ENCODE data around the gene ATP10A. TPM values are rescaled to one million over a fixed set of nuclear protein-coding genes. Genes with fewer than 3 reads are reported as not detected.

The ATP10A gene
- total RNA-seq, 1 experiment from 2014 or later, result 3.0 TPM

- Mint-ChIP-seq H3K27ac (ENCODE audit: unreplicated experiment) (no peak overlapping the region), H3K9me3 (ENCODE audit: low read depth, unreplicated experiment) (no peaks in the 10 kb centered on the region), H3K4me1 (ENCODE audit: low read depth, unreplicated experiment) (no peaks in the 10 kb centered on the region), H3K27me3 (ENCODE audit: unreplicated experiment) (no peaks in the 10 kb centered on the region), H3K36me3 (ENCODE audit: insufficient read depth, unreplicated experiment) (no peaks in the 10 kb centered on the region), H3K4me3 (ENCODE audit: low read depth, unreplicated experiment) (no peak overlapping the region)
- intact Hi-C loops (cut with micrococcal nuclease; ENCODE audit: unreplicated experiment), result no loop called here
- no peak for DNase-seq
- no TSS peak for BruUV-seq (replicated peaks)
- CTCF ChIA-PET, result no interaction called here
- TF ChIP-seq, protein P1, sequence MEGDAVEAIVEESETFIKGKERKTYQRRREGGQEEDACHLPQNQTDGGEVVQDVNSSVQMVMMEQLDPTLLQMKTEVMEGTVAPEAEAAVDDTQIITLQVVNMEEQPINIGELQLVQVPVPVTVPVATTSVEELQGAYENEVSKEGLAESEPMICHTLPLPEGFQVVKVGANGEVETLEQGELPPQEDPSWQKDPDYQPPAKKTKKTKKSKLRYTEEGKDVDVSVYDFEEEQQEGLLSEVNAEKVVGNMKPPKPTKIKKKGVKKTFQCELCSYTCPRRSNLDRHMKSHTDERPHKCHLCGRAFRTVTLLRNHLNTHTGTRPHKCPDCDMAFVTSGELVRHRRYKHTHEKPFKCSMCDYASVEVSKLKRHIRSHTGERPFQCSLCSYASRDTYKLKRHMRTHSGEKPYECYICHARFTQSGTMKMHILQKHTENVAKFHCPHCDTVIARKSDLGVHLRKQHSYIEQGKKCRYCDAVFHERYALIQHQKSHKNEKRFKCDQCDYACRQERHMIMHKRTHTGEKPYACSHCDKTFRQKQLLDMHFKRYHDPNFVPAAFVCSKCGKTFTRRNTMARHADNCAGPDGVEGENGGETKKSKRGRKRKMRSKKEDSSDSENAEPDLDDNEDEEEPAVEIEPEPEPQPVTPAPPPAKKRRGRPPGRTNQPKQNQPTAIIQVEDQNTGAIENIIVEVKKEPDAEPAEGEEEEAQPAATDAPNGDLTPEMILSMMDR (IDR thresholded peaks at IDR 0.05; ENCODE audit: unreplicated experiment), result no peak
These were observed 203.9 kb downstream of the ATP10A start for GRCh38 chr15:25659251-25659650.

DNA sequence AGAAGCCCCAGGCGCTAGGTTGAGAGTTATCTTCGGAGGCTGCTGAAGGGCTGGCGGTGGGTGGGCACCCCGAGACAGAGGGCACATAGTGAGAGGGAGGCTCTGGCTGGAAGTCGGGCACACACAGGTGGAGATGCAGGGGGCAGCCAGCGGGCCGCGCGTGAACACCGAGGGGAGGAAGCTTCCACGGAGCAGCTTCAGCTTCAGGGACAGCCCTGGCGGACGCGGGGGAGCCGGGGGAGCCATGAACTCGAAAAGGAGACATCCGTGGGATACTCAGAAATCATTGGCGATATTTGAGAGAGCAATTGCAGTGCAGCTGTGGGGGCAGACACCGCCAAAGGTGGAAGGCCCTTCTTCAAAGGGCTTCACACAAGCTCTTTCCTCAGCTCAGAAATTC, 204.6 kb downstream of the ATP10A start:
- CTCF ChIA-PET, result no interaction called here
- no peak for DNase-seq
- intact Hi-C loops (cut with micrococcal nuclease; ENCODE audit: unreplicated experiment), result no loop called here
- no peaks in the 10 kb centered on the region for H3K27me3 Mint-ChIP-seq (ENCODE audit: unreplicated experiment)
- H3K4me3 Mint-ChIP-seq (ENCODE audit: low read depth, unreplicated experiment), result no peak overlapping the region
- no peaks in the 10 kb centered on the region for H3K4me1 Mint-ChIP-seq (ENCODE audit: low read depth, unreplicated experiment)
- TF ChIP-seq, protein P1 (IDR thresholded peaks at IDR 0.05; ENCODE audit: unreplicated experiment), result no peak
- no peak overlapping the region for H3K27ac Mint-ChIP-seq (ENCODE audit: unreplicated experiment)
- H3K36me3 Mint-ChIP-seq (ENCODE audit: insufficient read depth, unreplicated experiment), result no peaks in the 10 kb centered on the region
- no TSS peak for BruUV-seq (replicated peaks)
- H3K9me3 Mint-ChIP-seq (ENCODE audit: low read depth, unreplicated experiment), result no peaks in the 10 kb centered on the region

- Mint-ChIP-seq H3K36me3 (ENCODE audit: insufficient read depth, unreplicated experiment) (no peaks in the 10 kb centered on the region), H3K4me3 (ENCODE audit: low read depth, unreplicated experiment) (no peak overlapping the region), H3K27ac (ENCODE audit: unreplicated experiment) (no peak overlapping the region), H3K27me3 (ENCODE audit: unreplicated experiment) (no peaks in the 10 kb centered on the region), H3K4me1 (ENCODE audit: low read depth, unreplicated experiment) (no peaks in the 10 kb centered on the region), H3K9me3 (ENCODE audit: low read depth, unreplicated experiment) (peaks cover 5% of the 10 kb centered on the region)
- intact Hi-C loops (cut with micrococcal nuclease; ENCODE audit: unreplicated experiment), result no loop called here
- no peak for DNase-seq
- no TSS peak for BruUV-seq (replicated peaks)
- TF ChIP-seq, protein P1 (IDR thresholded peaks at IDR 0.05; ENCODE audit: unreplicated experiment), result no peak
- CTCF ChIA-PET, result no interaction called here
These were observed 207.7 kb downstream of the ATP10A start for GRCh38 chr15:25655207-25655948.

- intact Hi-C loops (cut with micrococcal nuclease; ENCODE audit: unreplicated experiment), result no loop called here
- Mint-ChIP-seq H3K27ac (ENCODE audit: unreplicated experiment) (no peak overlapping the region), H3K27me3 (ENCODE audit: unreplicated experiment) (no peaks in the 10 kb centered on the region)
These were observed 209.8 kb downstream of the ATP10A start for GRCh38 chr15:25653371-25653770.

More at GRCh38 chr15:25653371-25653770, 209.8 kb downstream of the ATP10A start:
- CTCF ChIA-PET, result no interaction called here
- no peak for DNase-seq
- Mint-ChIP-seq H3K4me3 (ENCODE audit: low read depth, unreplicated experiment) (no peak overlapping the region), H3K9me3 (ENCODE audit: low read depth, unreplicated experiment) (peaks cover 5% of the 10 kb centered on the region), H3K36me3 (ENCODE audit: insufficient read depth, unreplicated experiment) (no peaks in the 10 kb centered on the region), H3K4me1 (ENCODE audit: low read depth, unreplicated experiment) (no peaks in the 10 kb centered on the region)
- TF ChIP-seq, protein P1 (IDR thresholded peaks at IDR 0.05; ENCODE audit: unreplicated experiment), result no peak
- no TSS peak for BruUV-seq (replicated peaks)

Measured in Calu3 (cell line).